ENCODE measurements around the gene SEMG2.

GRCh38 chr20:45174434-45175364 is 46.5 kb upstream of the SEMG2 start, which contains the start of gene PI3:
- TF ChIP-seq, protein P1, sequence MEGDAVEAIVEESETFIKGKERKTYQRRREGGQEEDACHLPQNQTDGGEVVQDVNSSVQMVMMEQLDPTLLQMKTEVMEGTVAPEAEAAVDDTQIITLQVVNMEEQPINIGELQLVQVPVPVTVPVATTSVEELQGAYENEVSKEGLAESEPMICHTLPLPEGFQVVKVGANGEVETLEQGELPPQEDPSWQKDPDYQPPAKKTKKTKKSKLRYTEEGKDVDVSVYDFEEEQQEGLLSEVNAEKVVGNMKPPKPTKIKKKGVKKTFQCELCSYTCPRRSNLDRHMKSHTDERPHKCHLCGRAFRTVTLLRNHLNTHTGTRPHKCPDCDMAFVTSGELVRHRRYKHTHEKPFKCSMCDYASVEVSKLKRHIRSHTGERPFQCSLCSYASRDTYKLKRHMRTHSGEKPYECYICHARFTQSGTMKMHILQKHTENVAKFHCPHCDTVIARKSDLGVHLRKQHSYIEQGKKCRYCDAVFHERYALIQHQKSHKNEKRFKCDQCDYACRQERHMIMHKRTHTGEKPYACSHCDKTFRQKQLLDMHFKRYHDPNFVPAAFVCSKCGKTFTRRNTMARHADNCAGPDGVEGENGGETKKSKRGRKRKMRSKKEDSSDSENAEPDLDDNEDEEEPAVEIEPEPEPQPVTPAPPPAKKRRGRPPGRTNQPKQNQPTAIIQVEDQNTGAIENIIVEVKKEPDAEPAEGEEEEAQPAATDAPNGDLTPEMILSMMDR (IDR thresholded peaks at IDR 0.05) = no peak
- TF ChIP-seq EZH2 (IDR thresholded peaks at IDR 0.05; ENCODE audit: borderline replicate concordance, insufficient read depth, low read depth, low read length, poor library complexity, severe bottlenecking) = no peak

All from B cell (primary cell).